Measurements from ENCODE around the gene ZMYM2. TPM values are rescaled to one million over a fixed set of nuclear protein-coding genes. Genes with fewer than 3 reads are reported as not detected.

Gene ZMYM2
- total and polyA plus RNA-seq, 2 of the 13 experiments (the other 11 are each of a cell fraction or from before 2014, with no cell fraction given): 22.4 to 40.8 TPM

DNA sequence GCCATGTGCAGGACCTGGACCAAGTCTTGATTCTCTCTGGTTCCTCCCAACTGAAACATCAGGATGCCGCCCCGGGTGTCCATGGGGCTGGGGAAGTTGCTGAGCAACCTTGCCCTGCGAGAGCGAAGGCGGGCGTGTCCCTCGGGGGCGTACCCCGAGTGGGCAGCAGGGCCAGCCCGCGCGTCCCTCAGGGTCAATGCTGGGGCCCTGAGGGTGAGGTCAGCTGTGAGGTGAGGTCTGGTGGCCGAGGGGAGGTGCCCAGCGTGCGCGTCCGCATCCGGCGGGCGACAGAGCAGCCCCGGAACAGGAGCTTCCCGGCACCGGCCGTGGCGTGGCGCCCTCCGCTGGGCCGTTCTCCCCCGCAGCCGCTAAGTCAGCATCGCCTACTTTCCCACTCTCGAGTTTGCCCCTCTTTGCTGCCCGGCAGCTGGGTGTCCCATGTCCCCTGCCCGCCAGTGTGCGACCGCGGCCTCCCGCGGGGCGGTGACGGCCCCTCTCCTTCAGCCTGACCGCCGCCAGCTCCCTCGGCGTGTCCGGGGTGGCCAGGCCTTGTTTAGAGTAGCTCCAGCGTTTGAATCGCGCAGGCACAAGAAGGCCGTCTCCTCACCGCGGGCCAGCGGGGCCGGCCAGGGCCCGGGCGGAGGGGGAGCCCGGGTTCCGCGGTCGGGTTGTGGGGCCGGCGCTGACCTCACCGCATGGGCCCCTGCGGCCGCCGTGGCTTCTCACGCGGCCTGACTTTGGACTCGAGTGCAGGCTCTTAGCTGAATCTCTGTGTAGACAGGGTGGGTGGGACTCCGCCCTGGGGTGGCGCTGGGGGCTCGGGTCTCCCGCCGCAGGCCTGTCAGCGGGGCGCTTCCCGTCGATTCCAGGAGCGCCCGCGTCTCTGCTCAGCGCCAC is 169.3 kb downstream of the ZMYM2 start (continued):
- TF ChIP-seq, protein P1, sequence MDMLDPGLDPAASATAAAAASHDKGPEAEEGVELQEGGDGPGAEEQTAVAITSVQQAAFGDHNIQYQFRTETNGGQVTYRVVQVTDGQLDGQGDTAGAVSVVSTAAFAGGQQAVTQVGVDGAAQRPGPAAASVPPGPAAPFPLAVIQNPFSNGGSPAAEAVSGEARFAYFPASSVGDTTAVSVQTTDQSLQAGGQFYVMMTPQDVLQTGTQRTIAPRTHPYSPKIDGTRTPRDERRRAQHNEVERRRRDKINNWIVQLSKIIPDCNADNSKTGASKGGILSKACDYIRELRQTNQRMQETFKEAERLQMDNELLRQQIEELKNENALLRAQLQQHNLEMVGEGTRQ (IDR thresholded peaks at IDR 0.05; ENCODE audit: low read depth, low read length): no peak
- TF ChIP-seq, protein P1 (CRISPR knock-in tag; IDR thresholded peaks at IDR 0.05; ENCODE audit: borderline replicate concordance): no peak; the same call in 1 of the 2 replicates
- TF ChIP-seq ZBTB8A (CRISPR knock-in tag; IDR thresholded peaks at IDR 0.05; ENCODE audit: borderline replicate concordance, low read depth) (no peak; the same call in 1 of the 2 replicates), SOX6 (IDR thresholded peaks at IDR 0.05) (no peak), SOX6 (CRISPR knock-in tag; IDR thresholded peaks at IDR 0.05) (peak; percentile 69), MIER2 (CRISPR knock-in tag; IDR thresholded peaks at IDR 0.05) (no peak), HIVEP1 (CRISPR knock-in tag; IDR thresholded peaks at IDR 0.05) (peak; percentile 80; the same call in 1 of the 2 replicates), SIN3A (IDR thresholded peaks at IDR 0.05; ENCODE audit: borderline replicate concordance, low read depth, low read length) (0 out of 2 replicates have a peak, but pooled peaks have one; percentile 38), JARID2 (CRISPR knock-in tag; IDR thresholded peaks at IDR 0.05; ENCODE audit: insufficient replicate concordance) (no peak)
- TF ChIP-seq, protein P2, sequence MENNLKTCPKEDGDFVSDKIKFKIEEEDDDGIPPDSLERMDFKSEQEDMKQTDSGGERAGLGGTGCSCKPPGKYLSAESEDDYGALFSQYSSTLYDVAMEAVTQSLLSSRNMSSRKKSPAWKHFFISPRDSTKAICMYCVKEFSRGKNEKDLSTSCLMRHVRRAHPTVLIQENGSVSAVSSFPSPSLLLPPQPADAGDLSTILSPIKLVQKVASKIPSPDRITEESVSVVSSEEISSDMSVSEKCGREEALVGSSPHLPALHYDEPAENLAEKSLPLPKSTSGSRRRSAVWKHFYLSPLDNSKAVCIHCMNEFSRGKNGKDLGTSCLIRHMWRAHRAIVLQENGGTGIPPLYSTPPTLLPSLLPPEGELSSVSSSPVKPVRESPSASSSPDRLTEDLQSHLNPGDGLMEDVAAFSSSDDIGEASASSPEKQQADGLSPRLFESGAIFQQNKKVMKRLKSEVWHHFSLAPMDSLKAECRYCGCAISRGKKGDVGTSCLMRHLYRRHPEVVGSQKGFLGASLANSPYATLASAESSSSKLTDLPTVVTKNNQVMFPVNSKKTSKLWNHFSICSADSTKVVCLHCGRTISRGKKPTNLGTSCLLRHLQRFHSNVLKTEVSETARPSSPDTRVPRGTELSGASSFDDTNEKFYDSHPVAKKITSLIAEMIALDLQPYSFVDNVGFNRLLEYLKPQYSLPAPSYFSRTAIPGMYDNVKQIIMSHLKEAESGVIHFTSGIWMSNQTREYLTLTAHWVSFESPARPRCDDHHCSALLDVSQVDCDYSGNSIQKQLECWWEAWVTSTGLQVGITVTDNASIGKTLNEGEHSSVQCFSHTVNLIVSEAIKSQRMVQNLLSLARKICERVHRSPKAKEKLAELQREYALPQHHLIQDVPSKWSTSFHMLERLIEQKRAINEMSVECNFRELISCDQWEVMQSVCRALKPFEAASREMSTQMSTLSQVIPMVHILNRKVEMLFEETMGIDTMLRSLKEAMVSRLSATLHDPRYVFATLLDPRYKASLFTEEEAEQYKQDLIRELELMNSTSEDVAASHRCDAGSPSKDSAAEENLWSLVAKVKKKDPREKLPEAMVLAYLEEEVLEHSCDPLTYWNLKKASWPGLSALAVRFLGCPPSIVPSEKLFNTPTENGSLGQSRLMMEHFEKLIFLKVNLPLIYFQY (CRISPR knock-in tag; IDR thresholded peaks at IDR 0.05; ENCODE audit: borderline replicate concordance): peak; percentile 56; the same call in 1 of the 2 replicates
- TF ChIP-seq, protein P3, sequence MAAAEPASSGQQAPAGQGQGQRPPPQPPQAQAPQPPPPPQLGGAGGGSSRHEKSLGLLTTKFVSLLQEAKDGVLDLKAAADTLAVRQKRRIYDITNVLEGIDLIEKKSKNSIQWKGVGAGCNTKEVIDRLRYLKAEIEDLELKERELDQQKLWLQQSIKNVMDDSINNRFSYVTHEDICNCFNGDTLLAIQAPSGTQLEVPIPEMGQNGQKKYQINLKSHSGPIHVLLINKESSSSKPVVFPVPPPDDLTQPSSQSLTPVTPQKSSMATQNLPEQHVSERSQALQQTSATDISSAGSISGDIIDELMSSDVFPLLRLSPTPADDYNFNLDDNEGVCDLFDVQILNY (CRISPR knock-in tag; conservative IDR thresholded peaks at IDR 0.05): no peak
- TF ChIP-seq, protein P4, sequence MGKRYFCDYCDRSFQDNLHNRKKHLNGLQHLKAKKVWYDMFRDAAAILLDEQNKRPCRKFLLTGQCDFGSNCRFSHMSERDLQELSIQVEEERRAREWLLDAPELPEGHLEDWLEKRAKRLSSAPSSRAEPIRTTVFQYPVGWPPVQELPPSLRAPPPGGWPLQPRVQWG (CRISPR knock-in tag; IDR thresholded peaks at IDR 0.05; ENCODE audit: borderline replicate concordance, low read depth): no peak; the same call in 1 of the 2 replicates
- TF ChIP-seq, protein P5, sequence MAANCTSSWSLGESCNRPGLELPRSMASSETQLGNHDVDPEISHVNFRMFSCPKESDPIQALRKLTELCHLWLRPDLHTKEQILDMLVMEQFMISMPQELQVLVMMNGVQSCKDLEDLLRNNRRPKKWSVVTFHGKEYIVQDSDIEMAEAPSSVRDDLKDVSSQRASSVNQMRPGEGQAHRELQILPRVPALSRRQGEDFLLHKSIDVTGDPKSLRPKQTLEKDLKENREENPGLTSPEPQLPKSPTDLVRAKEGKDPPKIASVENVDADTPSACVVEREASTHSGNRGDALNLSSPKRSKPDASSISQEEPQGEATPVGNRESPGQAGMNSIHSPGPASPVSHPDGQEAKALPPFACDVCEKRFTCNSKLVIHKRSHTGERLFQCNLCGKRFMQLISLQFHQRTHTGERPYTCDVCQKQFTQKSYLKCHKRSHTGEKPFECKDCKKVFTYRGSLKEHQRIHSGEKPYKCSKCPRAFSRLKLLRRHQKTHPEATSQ (CRISPR knock-in tag; IDR thresholded peaks at IDR 0.05; ENCODE audit: borderline replicate concordance): no peak
- TF ChIP-seq, protein P6, sequence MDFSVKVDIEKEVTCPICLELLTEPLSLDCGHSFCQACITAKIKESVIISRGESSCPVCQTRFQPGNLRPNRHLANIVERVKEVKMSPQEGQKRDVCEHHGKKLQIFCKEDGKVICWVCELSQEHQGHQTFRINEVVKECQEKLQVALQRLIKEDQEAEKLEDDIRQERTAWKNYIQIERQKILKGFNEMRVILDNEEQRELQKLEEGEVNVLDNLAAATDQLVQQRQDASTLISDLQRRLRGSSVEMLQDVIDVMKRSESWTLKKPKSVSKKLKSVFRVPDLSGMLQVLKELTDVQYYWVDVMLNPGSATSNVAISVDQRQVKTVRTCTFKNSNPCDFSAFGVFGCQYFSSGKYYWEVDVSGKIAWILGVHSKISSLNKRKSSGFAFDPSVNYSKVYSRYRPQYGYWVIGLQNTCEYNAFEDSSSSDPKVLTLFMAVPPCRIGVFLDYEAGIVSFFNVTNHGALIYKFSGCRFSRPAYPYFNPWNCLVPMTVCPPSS (IDR thresholded peaks at IDR 0.05): no peak
- TF ChIP-seq, protein P7, sequence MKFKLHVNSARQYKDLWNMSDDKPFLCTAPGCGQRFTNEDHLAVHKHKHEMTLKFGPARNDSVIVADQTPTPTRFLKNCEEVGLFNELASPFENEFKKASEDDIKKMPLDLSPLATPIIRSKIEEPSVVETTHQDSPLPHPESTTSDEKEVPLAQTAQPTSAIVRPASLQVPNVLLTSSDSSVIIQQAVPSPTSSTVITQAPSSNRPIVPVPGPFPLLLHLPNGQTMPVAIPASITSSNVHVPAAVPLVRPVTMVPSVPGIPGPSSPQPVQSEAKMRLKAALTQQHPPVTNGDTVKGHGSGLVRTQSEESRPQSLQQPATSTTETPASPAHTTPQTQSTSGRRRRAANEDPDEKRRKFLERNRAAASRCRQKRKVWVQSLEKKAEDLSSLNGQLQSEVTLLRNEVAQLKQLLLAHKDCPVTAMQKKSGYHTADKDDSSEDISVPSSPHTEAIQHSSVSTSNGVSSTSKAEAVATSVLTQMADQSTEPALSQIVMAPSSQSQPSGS (CRISPR knock-in tag; IDR thresholded peaks at IDR 0.05): 0 out of 2 replicates have a peak, but pooled peaks have one; percentile 19
